HG02678 (cell line): Measurements from ENCODE around the gene FBXO41.
A peak's percentile ranks its signal among the peaks of the same experiment; 100 is the strongest.

Experiments used
- ATAC-seq: cut with Tn5 transposase; IDR thresholded peaks from one replicate; pipeline ENCODE4 v1.9.1; 2021; ENCODE audit warnings: mild to moderate bottlenecking, moderate library complexity; ENCODE audit not compliant: unreplicated experiment

Gene FBXO41

GRCh38 chr2:73250872-73251846, 33.1 kb downstream of the FBXO41 start:
- ATAC-seq: no peak

- ATAC-seq: no peak
Observed at GRCh38 chr2:73249636-73250035, 34.6 kb downstream of the FBXO41 start.

- ATAC-seq: no peak
Observed at GRCh38 chr2:73246850-73247249, 37.4 kb downstream of the FBXO41 start.

- ATAC-seq: no peak
Observed at GRCh38 chr2:73244580-73244979, 39.7 kb downstream of the FBXO41 start.

- ATAC-seq: no peak
Observed at GRCh38 chr2:73243884-73244570, 40.3 kb downstream of the FBXO41 start.

- ATAC-seq: no peak
Observed at GRCh38 chr2:73239776-73240175, 44.5 kb downstream of the FBXO41 start.

- no peak for ATAC-seq
Observed at GRCh38 chr2:73238976-73239375, 45.3 kb downstream of the FBXO41 start.

GRCh38 chr2:73238149-73238548, 46.1 kb downstream of the FBXO41 start:
- ATAC-seq: no peak

GRCh38 chr2:73237168-73237567, 47.1 kb downstream of the FBXO41 start:
- ATAC-seq: no peak

GRCh38 chr2:73235315-73236028, 48.8 kb downstream of the FBXO41 start:
- no peak for ATAC-seq

- peak; percentile 53 for ATAC-seq
Observed at GRCh38 chr2:73233932-73234832, 50.1 kb downstream of the FBXO41 start, which contains the start of gene CCT7. Gene CCT7, plus strand, starts transcription at chr2:73234308. Its CDS starts 71 bp downstream, at chr2:73234379.

GRCh38 chr2:73233154-73233931, 50.9 kb downstream of the FBXO41 start, which contains the start of gene PRADC1:
Gene PRADC1, minus strand, starts transcription at chr2:73233239. Its CDS starts 79 bp downstream, at chr2:73233160.
- peak; percentile 93 for ATAC-seq

- peak; percentile 13 for ATAC-seq
Observed at GRCh38 chr2:73232403-73233153, 51.7 kb downstream of the FBXO41 start.

- no peak for ATAC-seq
Observed at GRCh38 chr2:73228631-73229030, 55.6 kb downstream of the FBXO41 start.

GRCh38 chr2:73227086-73227485, 57.2 kb downstream of the FBXO41 start:
- no peak for ATAC-seq

- no peak for ATAC-seq
Observed at GRCh38 chr2:73225513-73226360, 58.5 kb downstream of the FBXO41 start.

GRCh38 chr2:73223821-73224220, 60.5 kb downstream of the FBXO41 start:
- no peak for ATAC-seq

- ATAC-seq: no peak
Observed at GRCh38 chr2:73218298-73218697, 66.0 kb downstream of the FBXO41 start.
